HG02885 (cell line): Measurements from ENCODE around the gene PTH.

Experiments
- ATAC-seq: cut with Tn5 transposase; IDR thresholded peaks from one replicate; pipeline ENCODE4 v1.9.1; 2021; ENCODE audit warnings: mild to moderate bottlenecking; ENCODE audit not compliant: unreplicated experiment, poor library complexity

PTH gene

GRCh38 chr11:13450832-13451397 is 44.9 kb downstream of the PTH start:
- ATAC-seq, result no peak

- ATAC-seq, result no peak
Measured at GRCh38 chr11:13449522-13449921, 46.3 kb downstream of the PTH start.

GRCh38 chr11:13448876-13449275 is 46.9 kb downstream of the PTH start:
- ATAC-seq, result no peak

- ATAC-seq, result no peak
Measured at GRCh38 chr11:13446444-13446843, 49.4 kb downstream of the PTH start.

- ATAC-seq, result no peak
Measured at GRCh38 chr11:13445588-13445987, 50.2 kb downstream of the PTH start.
